BJ (cell line): ENCODE measurements around the gene CAPSL. TPM values are rescaled to one million over a fixed set of nuclear protein-coding genes. Genes with fewer than 3 reads are reported as not detected.

ENCODE experiments used
- CTCF ChIA-PET: fragments of 350-600 bp; formaldehyde crosslinking; extraction: SDS; loops from one replicate; lab custom pipeline; 2021; ENCODE audit warnings: antibody characterized with exemption, inconsistent platforms; lab: Yijun Ruan, JAX
- POLR2A ChIA-PET: fragments of 300-600 bp; sonication (Branson Sonifier 250); formaldehyde crosslinking; extraction: SDS; loops from one replicate; lab custom pipeline; 2021; ENCODE audit warnings: antibody characterized with exemption; lab: Charles Lee
- DNase-seq: peaks from one replicate; pipeline ENCODE4 v3.0.0-alpha.2; 2011; ENCODE audit warnings: low read depth
- H3K27me3 ChIP-seq: 2 replicates; pipeline ENCODE4 v1.6.0; 2011; ENCODE audit warnings: low read length; ENCODE audit not compliant: control insufficient read depth, insufficient read depth
- H3K36me3 ChIP-seq: 2 replicates; pipeline ENCODE4 v1.5.1; 2011; ENCODE audit warnings: low read length; ENCODE audit not compliant: control insufficient read depth, insufficient read depth
- H3K4me3 ChIP-seq: 2 replicates; pipeline ENCODE4 v1.5.1; 2011; ENCODE audit warnings: low read depth, mild to moderate bottlenecking, control low read depth, low read length
- CTCF ChIP-seq: IDR thresholded peaks from 2 replicates; pipeline ENCODE4 v1.5.1; 2011; ENCODE audit warnings: low read depth, mild to moderate bottlenecking, control low read depth, inconsistent platforms, low read length, moderate library complexity; ENCODE audit not compliant: insufficient read depth
- polyA plus RNA-seq: library from polyadenylated mRNA; depleted of rRNA; stranded (reverse); fragments of >200 nt; gene quantifications from 2 replicates; pipeline ENCODE4 v1.2.3, GENCODE V29; 2011

Gene CAPSL
- polyA plus RNA-seq, 1 experiment, result 0.18 TPM

- TF ChIP-seq CTCF, result no peak
- no peaks in the 10 kb centered on the region for H3K27me3 ChIP-seq
- peaks cover 4% of the 10 kb centered on the region for H3K36me3 ChIP-seq
- H3K4me3 ChIP-seq, result no peak overlapping the region
- POLR2A ChIA-PET, result no interaction called here
- CTCF ChIA-PET, result interaction anchor here (0.6 kb wide), 1 partner anchor 48 kb away, joined by 3 read pairs; no protein-coding TSS in a partner anchor
- DNase-seq, result no peak
These were observed 60.3 kb downstream of the CAPSL start for GRCh38 chr5:35878079-35878478.

DNA sequence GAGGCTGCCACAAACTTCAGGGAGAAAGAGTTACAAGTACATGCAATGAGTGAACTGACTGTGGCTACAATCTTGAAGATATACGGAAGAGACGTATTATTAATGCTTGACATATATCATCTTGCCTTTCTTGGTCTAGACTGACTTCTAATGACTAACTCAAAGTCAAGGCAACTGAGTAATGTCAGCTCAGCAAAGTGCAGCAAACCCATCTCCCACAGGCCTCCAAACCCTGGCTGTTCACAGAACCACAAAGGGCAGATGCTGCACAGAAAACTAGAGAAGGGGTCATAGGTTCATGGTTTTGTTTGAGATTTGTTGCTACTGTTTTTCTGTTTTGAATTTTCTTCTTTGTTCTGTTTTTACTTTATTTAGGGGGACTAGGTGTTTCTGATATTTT lies 60.8 kb downstream of the CAPSL start:
- POLR2A ChIA-PET, result no interaction called here
- Histone ChIP-seq H3K36me3 (peaks cover 4% of the 10 kb centered on the region), H3K27me3 (no peaks in the 10 kb centered on the region), H3K4me3 (no peak overlapping the region)
- TF ChIP-seq CTCF, result no peak
- CTCF ChIA-PET, result no interaction called here
- DNase-seq, result no peak

- POLR2A ChIA-PET, result no interaction called here
- Histone ChIP-seq H3K27me3 (no peaks in the 10 kb centered on the region), H3K36me3 (peaks cover 4% of the 10 kb centered on the region), H3K4me3 (no peak overlapping the region)
- no peak for TF ChIP-seq CTCF
- no peak for DNase-seq
- CTCF ChIA-PET, result interaction anchor here (0.6 kb wide), 1 partner anchor 9 kb away, joined by 3 read pairs; no protein-coding TSS in a partner anchor
These were observed 61.5 kb downstream of the CAPSL start for GRCh38 chr5:35876922-35877321.

DNA sequence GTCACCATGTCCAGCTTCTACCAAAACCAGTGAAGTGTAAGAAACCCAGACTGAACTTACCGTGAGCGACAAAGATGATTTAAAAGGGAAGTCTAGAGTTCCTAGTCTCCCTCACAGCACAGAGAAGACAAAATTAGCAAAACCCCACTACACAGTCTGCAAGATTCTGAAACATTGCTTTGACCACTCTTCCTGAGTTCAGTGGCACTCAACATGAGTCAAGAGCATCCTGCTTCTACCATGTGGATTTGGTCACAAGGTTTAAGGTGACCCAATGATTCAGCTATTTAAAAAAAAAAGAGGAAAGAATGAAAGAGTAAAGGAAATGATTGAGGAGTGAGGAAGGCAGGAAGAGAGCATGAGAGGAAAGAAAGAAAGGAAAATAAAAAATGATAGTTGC lies 62.0 kb downstream of the CAPSL start:
- H3K27me3 ChIP-seq, result no peaks in the 10 kb centered on the region
- H3K36me3 ChIP-seq, result peaks cover 5% of the 10 kb centered on the region
- H3K4me3 ChIP-seq, result no peak overlapping the region
- no peak for DNase-seq
- CTCF ChIA-PET, result interaction anchor here (0.6 kb wide), 1 partner anchor 9 kb away, joined by 3 read pairs; no protein-coding TSS in a partner anchor
- no peak for TF ChIP-seq CTCF
- POLR2A ChIA-PET, result no interaction called here

- no peak for TF ChIP-seq CTCF
- Histone ChIP-seq H3K4me3 (no peak overlapping the region), H3K36me3 (peaks cover 6% of the 10 kb centered on the region; the same call in 1 of the 2 replicates), H3K27me3 (no peaks in the 10 kb centered on the region)
- POLR2A ChIA-PET, result no interaction called here
- CTCF ChIA-PET, result interaction anchor here (1.1 kb wide), 2 partner anchors 10 to 54 kb away, joined by 3 to 4 read pairs; no protein-coding TSS in a partner anchor
- DNase-seq, result no peak
These were observed 67.8 kb downstream of the CAPSL start for GRCh38 chr5:35870605-35871004.
